ENCODE results near the gene SNX15.
A peak's percentile ranks its signal among the peaks of the same experiment; 100 is the strongest.
"Not testable (repeated sequence)": the region's sequence is repeated elsewhere in the genome, so short reads cannot be mapped to it uniquely, and the experiment has no call there.

SNX15 gene

GRCh38 chr11:65017937-65018336 is 9.3 kb upstream of the SNX15 start:
- DNase-seq: no peak

- DNase-seq: no peak
Observed at GRCh38 chr11:65019824-65020223, 7.4 kb upstream of the SNX15 start.

GRCh38 chr11:65021003-65021402 is 6.2 kb upstream of the SNX15 start:
- no peak for DNase-seq

- no peak for DNase-seq
Observed at GRCh38 chr11:65021509-65021908, 5.7 kb upstream of the SNX15 start.

GRCh38 chr11:65023502-65023901 is 3.7 kb upstream of the SNX15 start:
- not testable (repeated sequence) for DNase-seq

GRCh38 chr11:65026810-65027209 is 429 bp upstream of the SNX15 start:
- DNase-seq: no peak

GRCh38 chr11:65032216-65032615 is 5.0 kb downstream of the SNX15 start:
- DNase-seq: no peak

- no peak for DNase-seq
Observed at GRCh38 chr11:65034423-65034822, 7.2 kb downstream of the SNX15 start.

GRCh38 chr11:65035579-65035978 is 8.3 kb downstream of the SNX15 start:
- no peak for DNase-seq

- no peak for DNase-seq
Observed at GRCh38 chr11:65036931-65037330, 9.7 kb downstream of the SNX15 start.

- no peak for DNase-seq
Observed at GRCh38 chr11:65040520-65040846, 13.2 kb downstream of the SNX15 start.

GRCh38 chr11:65040847-65041622 is 13.8 kb downstream of the SNX15 start, which contains the start of gene SAC3D1:
Gene SAC3D1 (plus strand): TSS chr11:65041210. CDS start chr11:65041293, 83 bp downstream.
- DNase-seq: peak; percentile 92 to 94

GRCh38 chr11:65042891-65043290 is 15.7 kb downstream of the SNX15 start:
- no peak for DNase-seq

- peak in 1 of 2 experiments; percentile 2 for DNase-seq
Observed at GRCh38 chr11:65043881-65044501, 16.8 kb downstream of the SNX15 start.

- DNase-seq: no peak
Observed at GRCh38 chr11:65045061-65045460, 17.8 kb downstream of the SNX15 start.

- DNase-seq: no peak
Observed at GRCh38 chr11:65045728-65046127, 18.5 kb downstream of the SNX15 start.

- DNase-seq: no peak
Observed at GRCh38 chr11:65047581-65048422, 20.6 kb downstream of the SNX15 start.

- no peak for DNase-seq
Observed at GRCh38 chr11:65051398-65051858, 24.2 kb downstream of the SNX15 start.

- no peak for DNase-seq
Observed at GRCh38 chr11:65053827-65054508, 26.7 kb downstream of the SNX15 start.

- no peak for DNase-seq
Observed at GRCh38 chr11:65055538-65055937, 28.3 kb downstream of the SNX15 start.

GRCh38 chr11:65056999-65057398 is 29.8 kb downstream of the SNX15 start:
- DNase-seq: no peak

- DNase-seq: no peak
Observed at GRCh38 chr11:65057526-65057925, 30.3 kb downstream of the SNX15 start.

- DNase-seq: no peak
Observed at GRCh38 chr11:65058012-65058411, 30.8 kb downstream of the SNX15 start.

All from Kasumi-1 (cell line).